Type B pancreatic cell (in vitro differentiated cells): ENCODE results near the gene HPSE2. TPM values are rescaled to one million over a fixed set of nuclear protein-coding genes. Genes with fewer than 3 reads are reported as not detected.

Source experiments
- DNase-seq: peaks from one replicate; pipeline ENCODE4 v3.0.0; 2021; ENCODE audit warnings: mixed read lengths; ENCODE audit not compliant: unreplicated experiment; ENCODE audit errors: extremely low spot score
- H3K27ac Mint-ChIP-seq: 2 replicates; pipeline ENCODE4 v1.8.0; 2021; ENCODE audit warnings: mild to moderate bottlenecking, mixed read lengths
- H3K27me3 Mint-ChIP-seq: 2 replicates; pipeline ENCODE4 v1.8.0; 2021; ENCODE audit warnings: mixed read lengths
- H3K36me3 Mint-ChIP-seq: 2 replicates; pipeline ENCODE4 v1.8.0; 2021; ENCODE audit warnings: mixed read lengths
- H3K4me1 Mint-ChIP-seq: one replicate; pipeline ENCODE4 v1.8.0; 2021; ENCODE audit warnings: mixed read lengths; ENCODE audit not compliant: unreplicated experiment
- H3K4me3 Mint-ChIP-seq: 2 replicates; pipeline ENCODE4 v1.8.0; 2021; ENCODE audit warnings: mild to moderate bottlenecking, mixed read lengths
- H3K9me3 Mint-ChIP-seq: 2 replicates; pipeline ENCODE4 v1.8.0; 2021; ENCODE audit warnings: mixed read lengths
- CTCF ChIP-seq: fragments of 200-600 bp; sonication (generic); conservative IDR thresholded peaks from 2 replicates; pipeline ENCODE4 v1.5.0; 2021; ENCODE audit warnings: antibody characterized with exemption, mild to moderate bottlenecking
- total RNA-seq: library from RNA; stranded (reverse); gene quantifications from 2 replicates; pipeline ENCODE4 v1.2.1, GENCODE V29; 2021; ENCODE audit warnings: low replicate concordance

Gene HPSE2
- total RNA-seq, 1 donor from 2014 or later = 19.8 TPM

GRCh38 chr10:98582363-98582762, 653.3 kb downstream of the HPSE2 start:
- no peak for DNase-seq
- Mint-ChIP-seq H3K27ac (no peak overlapping the region), H3K4me3 (no peak overlapping the region), H3K27me3 (peaks cover 9% of the 10 kb centered on the region), H3K4me1 (peaks cover 5% of the 10 kb centered on the region), H3K9me3 (no peaks in the 10 kb centered on the region), H3K36me3 (no peaks in the 10 kb centered on the region)
- no peak for TF ChIP-seq CTCF

- H3K36me3 Mint-ChIP-seq = no peaks in the 10 kb centered on the region
- no peak for TF ChIP-seq CTCF
- no peak for DNase-seq
Measured at GRCh38 chr10:98577578-98577977, 658.1 kb downstream of the HPSE2 start.

GRCh38 chr10:98577168-98577567, 658.5 kb downstream of the HPSE2 start:
- Mint-ChIP-seq H3K9me3 (no peaks in the 10 kb centered on the region), H3K4me3 (no peak overlapping the region), H3K4me1 (peaks cover 5% of the 10 kb centered on the region), H3K27me3 (peaks cover 25% of the 10 kb centered on the region), H3K36me3 (no peaks in the 10 kb centered on the region), H3K27ac (no peak overlapping the region)
- no peak for TF ChIP-seq CTCF
- DNase-seq = no peak

More at GRCh38 chr10:98577578-98577977, 658.1 kb downstream of the HPSE2 start:
- H3K9me3 Mint-ChIP-seq = no peaks in the 10 kb centered on the region
- no peak overlapping the region for H3K27ac Mint-ChIP-seq
- peaks cover under 1% of the 10 kb centered on the region for H3K4me1 Mint-ChIP-seq
- peaks cover 23% of the 10 kb centered on the region for H3K27me3 Mint-ChIP-seq
- no peak overlapping the region for H3K4me3 Mint-ChIP-seq

GRCh38 chr10:98576096-98576495, 659.6 kb downstream of the HPSE2 start:
- no peak for TF ChIP-seq CTCF
- H3K4me3 Mint-ChIP-seq = no peak overlapping the region
- no peaks in the 10 kb centered on the region for H3K9me3 Mint-ChIP-seq
- H3K27ac Mint-ChIP-seq = no peak overlapping the region
- H3K36me3 Mint-ChIP-seq = no peaks in the 10 kb centered on the region
- no peak for DNase-seq
- peaks cover 25% of the 10 kb centered on the region for H3K27me3 Mint-ChIP-seq
- peaks cover 5% of the 10 kb centered on the region for H3K4me1 Mint-ChIP-seq

- H3K36me3 Mint-ChIP-seq = peaks cover 3% of the 10 kb centered on the region
- no peak for DNase-seq
- H3K27me3 Mint-ChIP-seq = peaks cover 18% of the 10 kb centered on the region
- no peak overlapping the region for H3K4me3 Mint-ChIP-seq
- H3K27ac Mint-ChIP-seq = no peak overlapping the region
- peaks cover 5% of the 10 kb centered on the region for H3K4me1 Mint-ChIP-seq
- no peaks in the 10 kb centered on the region for H3K9me3 Mint-ChIP-seq
- TF ChIP-seq CTCF = no peak
Measured at GRCh38 chr10:98572594-98572993, 663.1 kb downstream of the HPSE2 start.

- H3K36me3 Mint-ChIP-seq = peaks cover 3% of the 10 kb centered on the region
- no peaks in the 10 kb centered on the region for H3K9me3 Mint-ChIP-seq
- DNase-seq = no peak
- H3K4me3 Mint-ChIP-seq = no peak overlapping the region
- H3K27ac Mint-ChIP-seq = no peak overlapping the region
- peaks cover 9% of the 10 kb centered on the region for H3K27me3 Mint-ChIP-seq
- no peak for TF ChIP-seq CTCF
- H3K4me1 Mint-ChIP-seq = peaks cover 5% of the 10 kb centered on the region
Measured at GRCh38 chr10:98570834-98571233, 664.8 kb downstream of the HPSE2 start.
